ENCODE results near the gene BRSK2.

- TF ChIP-seq EZH2 (IDR thresholded peaks at IDR 0.05; ENCODE audit: borderline replicate concordance), result no peak
- TF ChIP-seq, protein P1, sequence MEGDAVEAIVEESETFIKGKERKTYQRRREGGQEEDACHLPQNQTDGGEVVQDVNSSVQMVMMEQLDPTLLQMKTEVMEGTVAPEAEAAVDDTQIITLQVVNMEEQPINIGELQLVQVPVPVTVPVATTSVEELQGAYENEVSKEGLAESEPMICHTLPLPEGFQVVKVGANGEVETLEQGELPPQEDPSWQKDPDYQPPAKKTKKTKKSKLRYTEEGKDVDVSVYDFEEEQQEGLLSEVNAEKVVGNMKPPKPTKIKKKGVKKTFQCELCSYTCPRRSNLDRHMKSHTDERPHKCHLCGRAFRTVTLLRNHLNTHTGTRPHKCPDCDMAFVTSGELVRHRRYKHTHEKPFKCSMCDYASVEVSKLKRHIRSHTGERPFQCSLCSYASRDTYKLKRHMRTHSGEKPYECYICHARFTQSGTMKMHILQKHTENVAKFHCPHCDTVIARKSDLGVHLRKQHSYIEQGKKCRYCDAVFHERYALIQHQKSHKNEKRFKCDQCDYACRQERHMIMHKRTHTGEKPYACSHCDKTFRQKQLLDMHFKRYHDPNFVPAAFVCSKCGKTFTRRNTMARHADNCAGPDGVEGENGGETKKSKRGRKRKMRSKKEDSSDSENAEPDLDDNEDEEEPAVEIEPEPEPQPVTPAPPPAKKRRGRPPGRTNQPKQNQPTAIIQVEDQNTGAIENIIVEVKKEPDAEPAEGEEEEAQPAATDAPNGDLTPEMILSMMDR (IDR thresholded peaks at IDR 0.05; ENCODE audit: poor library complexity), result no peak
- TF ChIP-seq EZH2phosphoT487 (IDR thresholded peaks at IDR 0.05; ENCODE audit: low read depth, severe bottlenecking, unreplicated experiment), result no peak
Observed at GRCh38 chr11:1341928-1342524, 47.7 kb upstream of the BRSK2 start.
